Upper lobe of left lung (tissue), 4 donors: ENCODE results near the gene RNF11.

ENCODE experiments used
- POLR2A ChIP-seq, 4 donors: fragments of 450-650 bp; IDR thresholded peaks; one replicate each; pipeline ENCODE4 v1.5.1; 2016 to 2017; ENCODE audit warnings: antibody characterized with exemption in 4 of 4, mild to moderate bottlenecking in 2 of 4
- TF ChIP-seq, protein P1 (sequence below), 6 experiments: fragments of 450-650 bp in 4 of 6; fragments of 200-600 bp in 2 of 6; sonication (generic) in 2 of 6; IDR thresholded peaks; one replicate each; pipeline ENCODE4 v1.5.1; 2016 to 2019; ENCODE audit warnings: antibody characterized with exemption in 6 of 6

GRCh38 chr1:51322417-51323101 lies 86.5 kb downstream of the RNF11 start:
- TF ChIP-seq, protein P1, sequence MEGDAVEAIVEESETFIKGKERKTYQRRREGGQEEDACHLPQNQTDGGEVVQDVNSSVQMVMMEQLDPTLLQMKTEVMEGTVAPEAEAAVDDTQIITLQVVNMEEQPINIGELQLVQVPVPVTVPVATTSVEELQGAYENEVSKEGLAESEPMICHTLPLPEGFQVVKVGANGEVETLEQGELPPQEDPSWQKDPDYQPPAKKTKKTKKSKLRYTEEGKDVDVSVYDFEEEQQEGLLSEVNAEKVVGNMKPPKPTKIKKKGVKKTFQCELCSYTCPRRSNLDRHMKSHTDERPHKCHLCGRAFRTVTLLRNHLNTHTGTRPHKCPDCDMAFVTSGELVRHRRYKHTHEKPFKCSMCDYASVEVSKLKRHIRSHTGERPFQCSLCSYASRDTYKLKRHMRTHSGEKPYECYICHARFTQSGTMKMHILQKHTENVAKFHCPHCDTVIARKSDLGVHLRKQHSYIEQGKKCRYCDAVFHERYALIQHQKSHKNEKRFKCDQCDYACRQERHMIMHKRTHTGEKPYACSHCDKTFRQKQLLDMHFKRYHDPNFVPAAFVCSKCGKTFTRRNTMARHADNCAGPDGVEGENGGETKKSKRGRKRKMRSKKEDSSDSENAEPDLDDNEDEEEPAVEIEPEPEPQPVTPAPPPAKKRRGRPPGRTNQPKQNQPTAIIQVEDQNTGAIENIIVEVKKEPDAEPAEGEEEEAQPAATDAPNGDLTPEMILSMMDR (IDR thresholded peaks at IDR 0.05): no peak
- TF ChIP-seq POLR2A (IDR thresholded peaks at IDR 0.05): no peak
